GM20000 (cell line): Measurements from ENCODE around the gene GET4.
A peak's percentile ranks its signal among the peaks of the same experiment; 100 is the strongest.

ENCODE experiments used
- DNase-seq: peaks from one replicate; pipeline ENCODE4 v3.0.0; 2012; ENCODE audit warnings: low spot score
- TF ChIP-seq, protein P1 (sequence below): IDR thresholded peaks from 2 replicates; pipeline ENCODE4 v1.5.1; 2012; ENCODE audit warnings: mild to moderate bottlenecking, control low read depth; ENCODE audit errors: extremely low read depth, missing control alignments

The GET4 gene

GRCh38 chr7:876077-876971 is at the start of gene GET4:
GET4 (plus strand) TSS chr7:876554; CDS start chr7:876646, 92 bp downstream.
- TF ChIP-seq, protein P1, sequence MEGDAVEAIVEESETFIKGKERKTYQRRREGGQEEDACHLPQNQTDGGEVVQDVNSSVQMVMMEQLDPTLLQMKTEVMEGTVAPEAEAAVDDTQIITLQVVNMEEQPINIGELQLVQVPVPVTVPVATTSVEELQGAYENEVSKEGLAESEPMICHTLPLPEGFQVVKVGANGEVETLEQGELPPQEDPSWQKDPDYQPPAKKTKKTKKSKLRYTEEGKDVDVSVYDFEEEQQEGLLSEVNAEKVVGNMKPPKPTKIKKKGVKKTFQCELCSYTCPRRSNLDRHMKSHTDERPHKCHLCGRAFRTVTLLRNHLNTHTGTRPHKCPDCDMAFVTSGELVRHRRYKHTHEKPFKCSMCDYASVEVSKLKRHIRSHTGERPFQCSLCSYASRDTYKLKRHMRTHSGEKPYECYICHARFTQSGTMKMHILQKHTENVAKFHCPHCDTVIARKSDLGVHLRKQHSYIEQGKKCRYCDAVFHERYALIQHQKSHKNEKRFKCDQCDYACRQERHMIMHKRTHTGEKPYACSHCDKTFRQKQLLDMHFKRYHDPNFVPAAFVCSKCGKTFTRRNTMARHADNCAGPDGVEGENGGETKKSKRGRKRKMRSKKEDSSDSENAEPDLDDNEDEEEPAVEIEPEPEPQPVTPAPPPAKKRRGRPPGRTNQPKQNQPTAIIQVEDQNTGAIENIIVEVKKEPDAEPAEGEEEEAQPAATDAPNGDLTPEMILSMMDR = no peak
- DNase-seq = peak; percentile 96

DNA sequence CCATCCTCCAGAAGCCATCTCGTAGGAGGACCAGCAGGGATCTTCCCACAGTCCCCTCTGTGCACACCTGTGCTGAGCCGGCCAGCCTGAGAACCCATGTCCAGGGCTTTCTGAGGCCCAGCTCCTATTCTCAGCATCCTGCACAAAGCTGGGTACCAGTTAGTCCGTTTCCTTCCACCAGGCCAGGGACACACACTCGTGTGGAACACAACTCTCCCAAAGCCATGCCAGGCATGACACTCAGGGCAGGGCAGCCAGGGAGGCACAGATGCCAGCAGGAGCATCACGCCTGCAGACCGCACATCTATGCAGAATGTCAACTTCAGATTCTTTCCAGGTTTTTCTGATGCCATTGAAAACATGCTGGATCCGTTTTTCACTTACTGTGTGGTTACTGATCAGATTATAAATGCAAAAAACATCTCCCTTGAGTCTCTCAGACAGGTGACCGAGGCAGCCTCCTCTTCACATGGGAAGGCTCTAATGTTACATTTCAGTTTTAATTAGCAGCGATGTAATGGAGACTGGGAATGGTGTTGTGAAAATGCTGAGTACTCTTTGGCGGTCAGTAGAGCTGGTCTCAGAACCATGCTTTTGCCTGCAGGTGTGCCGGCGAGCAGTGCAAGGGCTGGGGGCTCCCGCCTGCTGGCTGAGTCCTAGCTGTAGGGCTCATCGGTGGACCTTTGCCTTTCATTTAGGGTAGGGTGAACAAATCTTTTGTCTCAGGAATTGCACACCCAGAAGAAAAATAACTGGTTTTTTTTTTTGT is 47.4 kb upstream of the GET4 start:
- no peak for DNase-seq

GRCh38 chr7:830069-830468 is 46.3 kb upstream of the GET4 start:
- DNase-seq = no peak

More for the DNA sequence above, 47.4 kb upstream of the GET4 start:
- TF ChIP-seq, protein P1 = no peak

GRCh38 chr7:831596-832166 is 44.7 kb upstream of the GET4 start:
- DNase-seq = peak; percentile 82

More at GRCh38 chr7:830069-830468, 46.3 kb upstream of the GET4 start:
- TF ChIP-seq, protein P1 = no peak

GRCh38 chr7:832167-832967 is 44.0 kb upstream of the GET4 start, which contains the start of gene SUN1:
SUN1 (plus strand) TSS chr7:832476; CDS start chr7:832525, 49 bp downstream.
- TF ChIP-seq, protein P1 = no peak
- DNase-seq = peak; percentile 72

More at GRCh38 chr7:831596-832166, 44.7 kb upstream of the GET4 start:
- TF ChIP-seq, protein P1 = no peak

DNA sequence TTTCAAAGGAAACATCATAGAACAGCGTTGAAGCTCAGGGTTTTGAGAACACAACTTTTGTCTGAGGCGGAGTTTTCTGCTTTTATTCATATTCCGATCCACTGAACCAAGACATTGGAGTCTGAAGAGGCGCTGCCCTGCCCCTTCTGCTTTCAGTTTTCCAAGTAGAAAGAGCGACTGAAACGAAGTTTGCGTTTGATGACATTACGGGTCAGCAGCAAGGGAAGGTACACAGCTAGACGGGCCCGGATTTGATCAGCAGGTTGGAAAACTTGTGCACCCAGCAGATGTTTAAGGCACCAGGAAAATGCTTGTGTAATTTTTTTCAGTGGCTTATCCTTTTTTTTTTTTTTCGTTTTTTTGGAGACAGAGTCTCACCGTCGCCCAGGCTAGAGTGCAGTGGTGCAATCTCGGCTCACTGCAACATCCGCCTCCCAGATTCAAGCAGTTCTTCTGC is 43.4 kb upstream of the GET4 start:
- TF ChIP-seq, protein P1 = no peak
- no peak for DNase-seq
